ENCODE measurements around the gene PNMA8B. TPM values are rescaled to one million over a fixed set of nuclear protein-coding genes. Genes with fewer than 3 reads are reported as not detected.
"Not testable (repeated sequence)": the region's sequence is repeated elsewhere in the genome, so short reads cannot be mapped to it uniquely, and the experiment has no call there.

Gene PNMA8B
- total and polyA plus RNA-seq, 11 donors: 0.27 to 1.1 (median 0.69) TPM

DNA sequence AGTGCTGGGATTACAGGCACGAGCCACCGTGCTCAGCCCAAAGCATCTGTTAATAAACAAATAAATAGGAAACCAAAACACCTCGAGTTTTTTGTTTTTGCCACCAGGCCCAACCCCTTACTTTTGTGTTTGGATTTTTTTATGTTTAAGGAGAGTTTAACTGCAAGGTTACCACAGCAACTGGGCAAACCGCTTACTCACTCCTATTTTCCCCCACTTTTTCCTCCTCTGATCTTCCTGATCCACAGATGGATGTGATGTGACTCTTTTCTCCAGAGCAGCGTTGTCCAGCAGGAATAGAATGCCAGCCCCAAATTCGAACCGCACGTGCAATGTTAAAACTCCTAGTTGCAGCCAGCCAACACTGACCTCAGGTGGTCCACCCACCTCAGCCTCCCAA, 2.1 kb upstream of the PNMA8B start:
- TF ChIP-seq, protein P1, sequence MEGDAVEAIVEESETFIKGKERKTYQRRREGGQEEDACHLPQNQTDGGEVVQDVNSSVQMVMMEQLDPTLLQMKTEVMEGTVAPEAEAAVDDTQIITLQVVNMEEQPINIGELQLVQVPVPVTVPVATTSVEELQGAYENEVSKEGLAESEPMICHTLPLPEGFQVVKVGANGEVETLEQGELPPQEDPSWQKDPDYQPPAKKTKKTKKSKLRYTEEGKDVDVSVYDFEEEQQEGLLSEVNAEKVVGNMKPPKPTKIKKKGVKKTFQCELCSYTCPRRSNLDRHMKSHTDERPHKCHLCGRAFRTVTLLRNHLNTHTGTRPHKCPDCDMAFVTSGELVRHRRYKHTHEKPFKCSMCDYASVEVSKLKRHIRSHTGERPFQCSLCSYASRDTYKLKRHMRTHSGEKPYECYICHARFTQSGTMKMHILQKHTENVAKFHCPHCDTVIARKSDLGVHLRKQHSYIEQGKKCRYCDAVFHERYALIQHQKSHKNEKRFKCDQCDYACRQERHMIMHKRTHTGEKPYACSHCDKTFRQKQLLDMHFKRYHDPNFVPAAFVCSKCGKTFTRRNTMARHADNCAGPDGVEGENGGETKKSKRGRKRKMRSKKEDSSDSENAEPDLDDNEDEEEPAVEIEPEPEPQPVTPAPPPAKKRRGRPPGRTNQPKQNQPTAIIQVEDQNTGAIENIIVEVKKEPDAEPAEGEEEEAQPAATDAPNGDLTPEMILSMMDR (IDR thresholded peaks at IDR 0.05): no peak
- no peak for TF ChIP-seq POLR2A (IDR thresholded peaks at IDR 0.05)
- WGBS, 4 donors: 85 to 92% (median 91%) methylated on average over 8 of the region's 8 CpGs
- no peak for ATAC-seq

DNA sequence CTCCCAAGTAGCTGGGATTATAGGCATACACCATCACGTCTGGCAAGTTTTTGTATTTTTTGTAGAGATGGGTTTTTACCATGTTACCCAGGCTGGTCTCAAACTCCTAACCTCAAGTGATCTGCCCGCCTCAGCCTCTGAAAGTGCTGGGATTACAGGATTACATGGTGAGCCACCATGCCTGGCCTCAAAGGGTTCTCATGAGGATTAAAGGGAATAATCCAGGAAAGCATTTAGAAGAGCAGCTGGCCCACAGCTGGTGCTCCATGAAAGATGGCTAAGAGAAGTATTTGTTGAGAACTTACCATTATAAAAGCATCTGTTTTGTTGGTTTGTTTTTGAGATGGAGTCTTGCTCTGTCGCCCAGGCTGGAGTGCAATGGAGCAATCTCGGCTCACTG, 1.2 kb upstream of the PNMA8B start:
- DNase-seq; H3K4me3 ChIP-seq; H3K36me3 ChIP-seq; H3K9me3 ChIP-seq; H3K27ac ChIP-seq; ATAC-seq; intact Hi-C loops (cut with DNase I): not testable (repeated sequence)
- Histone ChIP-seq H3K27me3 (peaks cover 0 to 49% (median 19%) of the 10 kb centered on the region in 9 donors), H3K4me1 (peaks cover 0 to 28% (median 14%) of the 10 kb centered on the region in 12 donors)
- WGBS, 4 donors: 75 to 85% (median 83%) methylated on average over 4 of the region's 4 CpGs

More for the DNA sequence above, 2.1 kb upstream of the PNMA8B start:
- no peak overlapping the region for H3K27ac ChIP-seq
- no peak for DNase-seq
- no peaks in the 10 kb centered on the region for H3K36me3 ChIP-seq
- no peaks in the 10 kb centered on the region for H3K9me3 ChIP-seq
- H3K4me3 ChIP-seq: no peak overlapping the region
- intact Hi-C loops (cut with DNase I): no loop called here
- H3K4me1 ChIP-seq: peaks cover 0 to 22% (median 12%) of the 10 kb centered on the region in 12 donors
- H3K27me3 ChIP-seq: peaks cover 0 to 40% (median 13%) of the 10 kb centered on the region in 9 donors

DNA sequence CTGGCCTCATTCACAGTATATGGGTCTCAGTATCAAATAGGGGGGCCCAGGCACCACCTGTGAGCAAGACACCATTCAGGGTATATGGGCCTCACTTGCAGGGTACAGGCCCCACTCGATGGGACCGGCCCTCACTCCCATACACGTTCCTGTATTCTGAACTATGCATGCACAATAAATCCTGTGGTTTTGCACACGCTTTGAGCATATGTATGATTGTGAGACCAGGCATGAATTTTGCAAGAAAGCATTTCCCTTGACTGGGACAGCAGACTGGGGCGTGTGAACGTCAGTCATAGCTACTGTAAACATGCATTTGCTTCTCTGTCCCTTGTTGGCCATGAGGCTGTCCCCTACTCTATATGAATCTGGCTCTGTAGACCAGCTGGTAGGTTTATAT, 637 bp upstream of the PNMA8B start:
- intact Hi-C loops (cut with DNase I): no loop called here

GRCh38 chr19:46494941-46495785, 504 bp downstream of the PNMA8B start:
- no peaks in the 10 kb centered on the region for H3K36me3 ChIP-seq
- no peak for DNase-seq
- H3K4me1 ChIP-seq: peaks cover 0 to 29% (median 15%) of the 10 kb centered on the region in 12 donors
- H3K9me3 ChIP-seq: no peaks in the 10 kb centered on the region
- WGBS, 4 donors: 37 to 64% (median 49%) methylated on average over 10 to 49 of the region's 49 CpGs
- no peak for ATAC-seq
- intact Hi-C loops (cut with DNase I): no loop called here
- peak overlapping the region in 2 of 12 donors; percentile 22 to 50 for H3K27ac ChIP-seq
- H3K4me3 ChIP-seq: peak overlapping the region in 10 of 12 donors; percentile 26 to 59 (median 44)
- H3K27me3 ChIP-seq: peaks cover 0 to 61% (median 29%) of the 10 kb centered on the region in 9 donors
- no peak for TF ChIP-seq POLR2A (IDR thresholded peaks at IDR 0.05)
- TF ChIP-seq, protein P1 (IDR thresholded peaks at IDR 0.05): no peak

More for the DNA sequence above, 637 bp upstream of the PNMA8B start:
- Histone ChIP-seq H3K36me3 (no peaks in the 10 kb centered on the region), H3K4me3 (no peak overlapping the region), H3K4me1 (peaks cover 0 to 28% (median 14%) of the 10 kb centered on the region in 12 donors), H3K27ac (no peak overlapping the region), H3K9me3 (no peaks in the 10 kb centered on the region), H3K27me3 (peaks cover 0 to 55% (median 23%) of the 10 kb centered on the region in 9 donors)
- no peak for DNase-seq
- whole genome bisulfite sequencing, 4 donors: 79 to 85% (median 83%) methylated on average over 6 of the region's 6 CpGs
- no peak for ATAC-seq
- TF ChIP-seq POLR2A (IDR thresholded peaks at IDR 0.05): no peak
- TF ChIP-seq, protein P1 (IDR thresholded peaks at IDR 0.05): no peak
